Neural progenitor cell (in vitro differentiated cells): ENCODE data around the gene SKA3. TPM values are rescaled to one million over a fixed set of nuclear protein-coding genes. Genes with fewer than 3 reads are reported as not detected.

Experiments used
- DNase-seq: peaks from one replicate; pipeline ENCODE4 v3.0.0-alpha.2; 2016; ENCODE audit warnings: low spot score
- H2AFZ ChIP-seq: fragments of 200-600 bp; sonication (generic); replicated peaks from 2 replicates; pipeline ENCODE4 v1.6.1; 2016; ENCODE audit warnings: antibody characterized with exemption
- H3F3A ChIP-seq: fragments of 200-600 bp; sonication (generic); 2 replicates; pipeline ENCODE4 v1.6.1; 2016; ENCODE audit warnings: antibody characterized with exemption, low read depth
- H3K27ac ChIP-seq: fragments of 200-600 bp; sonication (generic); 2 replicates; pipeline ENCODE4 v1.5.1; 2016; ENCODE audit warnings: mild to moderate bottlenecking
- H3K27me3 ChIP-seq: fragments of 200-600 bp; sonication (generic); 2 replicates; pipeline ENCODE4 v1.6.1; 2016; ENCODE audit warnings: mild to moderate bottlenecking, moderate library complexity
- H3K36me3 ChIP-seq: fragments of 200-600 bp; sonication (generic); 2 replicates; pipeline ENCODE4 v1.5.1; 2016
- H3K4me1 ChIP-seq: fragments of 200-600 bp; sonication (generic); 2 replicates; pipeline ENCODE4 v1.6.1; 2016; ENCODE audit warnings: mixed run types
- H3K4me2 ChIP-seq: fragments of 200-600 bp; sonication (generic); 2 replicates; pipeline ENCODE4 v1.6.1; 2016
- H3K4me3 ChIP-seq: fragments of 200-600 bp; sonication (generic); 2 replicates; pipeline ENCODE4 v1.5.1; 2016
- H3K79me2 ChIP-seq: fragments of 200-600 bp; sonication (generic); 2 replicates; pipeline ENCODE4 v1.6.1; 2016; ENCODE audit warnings: low read depth
- H3K9ac ChIP-seq: fragments of 200-600 bp; sonication (generic); 2 replicates; pipeline ENCODE4 v1.6.1; 2016
- H3K9me3 ChIP-seq: fragments of 200-600 bp; sonication (generic); 2 replicates; pipeline ENCODE4 v1.5.1; 2016; ENCODE audit warnings: low read depth
- H4K20me1 ChIP-seq: fragments of 200-600 bp; sonication (generic); 2 replicates; pipeline ENCODE4 v1.6.1; 2016; ENCODE audit warnings: low read depth
- H3K27ac Mint-ChIP-seq: 3 replicates; pipeline ENCODE4 v1.8.0; 2021; ENCODE audit warnings: mixed read lengths
- H3K27me3 Mint-ChIP-seq: 2 replicates; pipeline ENCODE4 v1.8.0; 2022; ENCODE audit warnings: low read depth, mild to moderate bottlenecking, inconsistent platforms, moderate library complexity, mixed read lengths; ENCODE audit not compliant: insufficient read depth
- H3K36me3 Mint-ChIP-seq: 3 replicates; pipeline ENCODE4 v1.8.0; 2021; ENCODE audit warnings: mixed read lengths
- H3K4me1 Mint-ChIP-seq: 3 replicates; pipeline ENCODE4 v1.8.0; 2021; ENCODE audit warnings: mixed read lengths
- H3K4me3 Mint-ChIP-seq: 3 replicates; pipeline ENCODE4 v1.8.0; 2021; ENCODE audit warnings: mild to moderate bottlenecking, moderate library complexity, mixed read lengths
- H3K9me3 Mint-ChIP-seq: 3 replicates; pipeline ENCODE4 v1.8.0; 2020; ENCODE audit warnings: mixed read lengths
- CTCF ChIP-seq: fragments of 200-600 bp; sonication (generic); IDR thresholded peaks from 2 replicates; pipeline ENCODE4 v1.5.1; 2017; ENCODE audit warnings: antibody characterized with exemption, mild to moderate bottlenecking
- EZH2 ChIP-seq: fragments of 200-600 bp; sonication (generic); IDR thresholded peaks from 2 replicates; pipeline ENCODE4 v1.6.1; 2017; ENCODE audit warnings: antibody characterized with exemption, mild to moderate bottlenecking, moderate library complexity
- EZH2phosphoT487 ChIP-seq: fragments of 200-600 bp; sonication (generic); IDR thresholded peaks from 2 replicates; pipeline ENCODE4 v1.6.1; 2017; ENCODE audit warnings: antibody characterized with exemption
- total RNA-seq: library from RNA; depleted of rRNA; stranded (reverse); fragments of >200 nt; gene quantifications from 2 replicates; pipeline ENCODE4 v1.2.3, GENCODE V29; 2015; ENCODE audit warnings: low replicate concordance

SKA3 gene
- total RNA-seq, 1 donor from 2014 or later: 74.7 TPM

- no peak for DNase-seq
- no peak overlapping the region for H3K4me2 ChIP-seq
- H3K9me3 ChIP-seq: no peaks in the 10 kb centered on the region
- no peak overlapping the region for H3K27ac Mint-ChIP-seq
- no peak overlapping the region for H3K9ac ChIP-seq
- TF ChIP-seq CTCF (no peak), EZH2phosphoT487 (no peak), EZH2 (no peak)
- no peaks in the 10 kb centered on the region for H3K9me3 Mint-ChIP-seq
- H3K4me1 Mint-ChIP-seq: peaks cover 5% of the 10 kb centered on the region
- H3K36me3 Mint-ChIP-seq: peaks cover 19% of the 10 kb centered on the region
- no peak overlapping the region for H3K4me3 ChIP-seq
- H3K36me3 ChIP-seq: peaks cover 3% of the 10 kb centered on the region
- H2AFZ ChIP-seq: no peak overlapping the region
- peaks cover 29% of the 10 kb centered on the region for H4K20me1 ChIP-seq
- peaks cover 4% of the 10 kb centered on the region for H3K27me3 Mint-ChIP-seq
- no peak overlapping the region for H3K4me3 Mint-ChIP-seq
- no peaks in the 10 kb centered on the region for H3K27me3 ChIP-seq
- no peaks in the 10 kb centered on the region for H3K4me1 ChIP-seq
- no peak overlapping the region for H3K27ac ChIP-seq
- peaks cover 36% of the 10 kb centered on the region for H3F3A ChIP-seq
- peaks cover 14% of the 10 kb centered on the region for H3K79me2 ChIP-seq
These were observed 26.3 kb downstream of the SKA3 start for GRCh38 chr13:21150013-21150412.

- Histone ChIP-seq H3K9me3 (no peaks in the 10 kb centered on the region), H3K36me3 (no peaks in the 10 kb centered on the region), H3K79me2 (peaks cover 18% of the 10 kb centered on the region), H3K4me3 (no peak overlapping the region), H4K20me1 (peaks cover 34% of the 10 kb centered on the region), H3K27me3 (no peaks in the 10 kb centered on the region), H2AFZ (no peak overlapping the region), H3K27ac (no peak overlapping the region), H3K9ac (no peak overlapping the region), H3F3A (peaks cover 36% of the 10 kb centered on the region), H3K4me1 (no peaks in the 10 kb centered on the region), H3K4me2 (no peak overlapping the region)
- TF ChIP-seq EZH2 (no peak), EZH2phosphoT487 (no peak), CTCF (no peak)
- no peak overlapping the region for H3K4me3 Mint-ChIP-seq
- no peak overlapping the region for H3K27ac Mint-ChIP-seq
- DNase-seq: no peak
- H3K4me1 Mint-ChIP-seq: peaks cover 5% of the 10 kb centered on the region
- peaks cover 17% of the 10 kb centered on the region for H3K36me3 Mint-ChIP-seq
- peaks cover 4% of the 10 kb centered on the region for H3K27me3 Mint-ChIP-seq
- H3K9me3 Mint-ChIP-seq: no peaks in the 10 kb centered on the region
These were observed 26.8 kb downstream of the SKA3 start for GRCh38 chr13:21149568-21149967.

- Mint-ChIP-seq H3K4me3 (no peak overlapping the region), H3K9me3 (no peaks in the 10 kb centered on the region), H3K27me3 (peaks cover 4% of the 10 kb centered on the region), H3K36me3 (peaks cover 20% of the 10 kb centered on the region), H3K27ac (no peak overlapping the region), H3K4me1 (peaks cover 5% of the 10 kb centered on the region)
- Histone ChIP-seq H3K4me1 (no peaks in the 10 kb centered on the region), H3K4me2 (no peak overlapping the region), H3K36me3 (no peaks in the 10 kb centered on the region), H3K79me2 (peaks cover 27% of the 10 kb centered on the region), H4K20me1 (peaks cover 40% of the 10 kb centered on the region), H3K27ac (no peak overlapping the region), H3K4me3 (no peak overlapping the region), H3K9ac (no peak overlapping the region), H3F3A (peaks cover 36% of the 10 kb centered on the region), H3K9me3 (no peaks in the 10 kb centered on the region), H3K27me3 (no peaks in the 10 kb centered on the region), H2AFZ (no peak overlapping the region)
- no peak for DNase-seq
- TF ChIP-seq EZH2phosphoT487: no peak
- no peak for TF ChIP-seq EZH2
- TF ChIP-seq CTCF: no peak
These were observed 27.6 kb downstream of the SKA3 start for GRCh38 chr13:21148557-21149258.
